ENCODE results near the gene C19orf12. TPM values are rescaled to one million over a fixed set of nuclear protein-coding genes. Genes with fewer than 3 reads are reported as not detected.

Gene C19orf12
- polyA plus RNA-seq, 1 donor: 26.5 TPM

DNA sequence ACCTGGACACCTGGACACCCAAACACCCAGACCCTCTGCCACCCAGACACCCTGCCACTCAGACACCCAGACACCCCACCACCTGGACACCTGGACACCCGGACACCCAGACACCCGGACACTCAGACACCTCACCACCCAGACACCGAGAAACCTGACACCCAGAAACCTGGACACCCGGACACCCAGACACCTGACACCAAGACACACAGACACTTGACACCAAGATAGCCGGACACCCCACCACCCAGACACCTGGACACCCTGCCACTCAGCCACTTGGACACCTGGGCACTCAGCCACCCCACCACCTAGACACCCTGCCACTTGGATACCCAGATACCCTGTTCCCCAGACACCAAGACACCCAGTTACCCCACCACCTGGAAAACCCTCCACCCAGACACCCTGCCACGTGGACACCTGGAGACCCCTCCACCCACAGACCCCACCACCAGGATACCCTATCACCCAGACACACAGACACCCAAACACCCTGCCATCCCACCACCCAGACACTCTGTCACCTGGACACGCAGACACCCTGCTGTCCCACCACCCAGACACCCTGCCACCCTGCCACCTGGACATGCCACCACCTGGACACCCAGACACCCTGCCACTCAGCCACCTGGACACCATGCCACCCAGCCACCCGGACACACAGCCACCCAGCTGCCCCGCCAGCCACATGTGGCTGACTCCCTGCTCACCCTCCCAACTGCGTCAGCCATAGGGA is 17.4 kb downstream of the C19orf12 start:
- DNase-seq: no peak
- peaks cover 14% of the 10 kb centered on the region for H3K36me3 ChIP-seq (ENCODE audit: control insufficient read depth, insufficient read depth, low read length)
- H3K27ac ChIP-seq (ENCODE audit: low read length): no peak overlapping the region
- H3K9me3 ChIP-seq (ENCODE audit: control insufficient read depth, low read depth, low read length): no peaks in the 10 kb centered on the region
- no peaks in the 10 kb centered on the region for H3K4me1 ChIP-seq (ENCODE audit: control insufficient read depth, insufficient read depth, low read length)
- H3K4me3 ChIP-seq (ENCODE audit: low read length): no peak overlapping the region
- WGBS (ENCODE audit: insufficient coverage, low lambda C conversion rate): no CpG with 5 or more reads among the region's 10 CpGs
- H3K27me3 ChIP-seq (ENCODE audit: control insufficient read depth, insufficient read depth, low read length): no peaks in the 10 kb centered on the region

DNA sequence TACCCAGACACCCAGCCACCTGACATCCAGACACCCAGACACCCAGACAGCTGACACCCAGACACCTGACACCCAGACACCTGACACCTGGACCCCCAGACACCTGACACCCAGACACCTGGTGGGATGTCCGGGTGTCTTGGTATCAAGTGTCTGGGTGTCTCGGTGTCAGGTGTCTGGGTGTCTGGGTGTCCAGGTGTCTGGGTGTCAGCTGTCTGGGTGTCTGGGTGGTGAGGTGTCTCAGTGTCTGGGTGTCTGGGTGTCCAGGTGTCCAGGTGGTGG is 18.6 kb downstream of the C19orf12 start:
- Histone ChIP-seq H3K9me3 (ENCODE audit: control insufficient read depth, low read depth, low read length) (no peaks in the 10 kb centered on the region), H3K27ac (ENCODE audit: low read length) (no peak overlapping the region), H3K4me1 (ENCODE audit: control insufficient read depth, insufficient read depth, low read length) (no peaks in the 10 kb centered on the region), H3K27me3 (ENCODE audit: control insufficient read depth, insufficient read depth, low read length) (no peaks in the 10 kb centered on the region), H3K36me3 (ENCODE audit: control insufficient read depth, insufficient read depth, low read length) (peaks cover 2% of the 10 kb centered on the region), H3K4me3 (ENCODE audit: low read length) (no peak overlapping the region)
- WGBS (ENCODE audit: insufficient coverage, low lambda C conversion rate): no CpG with 5 or more reads among the region's 2 CpGs
- DNase-seq: no peak

- Histone ChIP-seq H3K4me1 (ENCODE audit: control insufficient read depth, insufficient read depth, low read length) (no peaks in the 10 kb centered on the region), H3K36me3 (ENCODE audit: control insufficient read depth, insufficient read depth, low read length) (no peaks in the 10 kb centered on the region), H3K27me3 (ENCODE audit: control insufficient read depth, insufficient read depth, low read length) (no peaks in the 10 kb centered on the region), H3K9me3 (ENCODE audit: control insufficient read depth, low read depth, low read length) (no peaks in the 10 kb centered on the region), H3K27ac (ENCODE audit: low read length) (no peak overlapping the region), H3K4me3 (ENCODE audit: low read length) (no peak overlapping the region)
- no peak for DNase-seq
- WGBS (ENCODE audit: insufficient coverage, low lambda C conversion rate): no CpG with 5 or more reads among the region's 6 CpGs
These were observed 19.1 kb downstream of the C19orf12 start for GRCh38 chr19:29695765-29696564.

- Histone ChIP-seq H3K4me1 (ENCODE audit: control insufficient read depth, insufficient read depth, low read length) (no peaks in the 10 kb centered on the region), H3K4me3 (ENCODE audit: low read length) (no peak overlapping the region), H3K9me3 (ENCODE audit: control insufficient read depth, low read depth, low read length) (no peaks in the 10 kb centered on the region), H3K36me3 (ENCODE audit: control insufficient read depth, insufficient read depth, low read length) (no peaks in the 10 kb centered on the region), H3K27ac (ENCODE audit: low read length) (no peak overlapping the region), H3K27me3 (ENCODE audit: control insufficient read depth, insufficient read depth, low read length) (no peaks in the 10 kb centered on the region)
- no CpG with 5 or more reads among the region's 19 CpGs for WGBS (ENCODE audit: insufficient coverage, low lambda C conversion rate)
- DNase-seq: peak; percentile 62 to 71
These were observed 20.1 kb downstream of the C19orf12 start for GRCh38 chr19:29694669-29695627.

DNA sequence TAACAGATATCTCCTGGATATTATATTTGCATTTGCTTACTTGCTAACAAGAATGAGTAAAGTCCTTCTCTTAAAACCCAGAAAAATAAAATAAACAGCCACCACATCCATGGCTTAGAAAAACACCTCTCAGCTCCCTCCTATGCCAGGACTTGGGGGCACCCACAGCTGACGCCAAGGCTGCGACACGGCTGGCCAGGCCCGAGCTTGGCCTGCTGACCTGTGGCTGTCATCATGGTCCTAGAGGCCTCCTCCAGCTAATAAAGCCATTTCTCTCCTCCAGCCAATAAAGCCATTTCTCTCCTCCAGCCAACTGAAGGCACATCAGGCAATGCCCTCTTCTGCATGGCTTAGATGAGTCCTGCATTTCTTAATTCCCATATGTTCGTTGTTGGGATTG is 20.9 kb downstream of the C19orf12 start:
- Histone ChIP-seq H3K9me3 (ENCODE audit: control insufficient read depth, low read depth, low read length) (no peaks in the 10 kb centered on the region), H3K27ac (ENCODE audit: low read length) (no peak overlapping the region), H3K36me3 (ENCODE audit: control insufficient read depth, insufficient read depth, low read length) (no peaks in the 10 kb centered on the region), H3K27me3 (ENCODE audit: control insufficient read depth, insufficient read depth, low read length) (no peaks in the 10 kb centered on the region), H3K4me1 (ENCODE audit: control insufficient read depth, insufficient read depth, low read length) (no peaks in the 10 kb centered on the region), H3K4me3 (ENCODE audit: low read length) (no peak overlapping the region)
- no CpG with 5 or more reads among the region's 5 CpGs for WGBS (ENCODE audit: insufficient coverage, low lambda C conversion rate)
- no peak for DNase-seq

DNA sequence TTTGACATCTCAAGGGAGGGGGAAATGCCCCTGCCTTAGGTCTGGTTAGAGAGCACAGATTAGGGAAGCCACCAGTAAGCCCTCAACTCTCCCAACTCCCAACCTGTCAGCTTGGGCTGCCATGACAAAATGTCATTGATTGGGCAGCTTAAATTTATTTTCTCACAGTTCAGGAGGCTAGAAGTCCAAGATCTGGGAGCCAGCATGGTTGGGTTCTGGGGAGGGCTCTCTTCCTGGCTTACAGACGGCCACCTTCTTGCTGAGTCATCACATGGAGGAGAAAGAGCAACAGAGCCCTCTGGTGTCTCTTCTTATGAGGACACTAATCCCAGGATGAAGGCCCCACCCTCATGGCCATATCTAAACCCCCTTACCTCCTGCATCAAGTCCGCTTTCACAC is 24.2 kb downstream of the C19orf12 start:
- Histone ChIP-seq H3K27ac (ENCODE audit: low read length) (no peak overlapping the region), H3K4me1 (ENCODE audit: control insufficient read depth, insufficient read depth, low read length) (no peaks in the 10 kb centered on the region), H3K36me3 (ENCODE audit: control insufficient read depth, insufficient read depth, low read length) (no peaks in the 10 kb centered on the region), H3K4me3 (ENCODE audit: low read length) (no peak overlapping the region), H3K27me3 (ENCODE audit: control insufficient read depth, insufficient read depth, low read length) (no peaks in the 10 kb centered on the region), H3K9me3 (ENCODE audit: control insufficient read depth, low read depth, low read length) (no peaks in the 10 kb centered on the region)
- WGBS (ENCODE audit: insufficient coverage, low lambda C conversion rate): no CpG with 5 or more reads among the region's 2 CpGs
- DNase-seq: no peak

GRCh38 chr19:29687897-29688728 is 26.9 kb downstream of the C19orf12 start:
- no peak for DNase-seq
- 70% methylated on average over 3 of the region's 18 CpGs for WGBS (ENCODE audit: insufficient coverage, low lambda C conversion rate)
- no peak overlapping the region for H3K4me3 ChIP-seq (ENCODE audit: low read length)
- H3K27ac ChIP-seq (ENCODE audit: low read length): no peak overlapping the region
- H3K36me3 ChIP-seq (ENCODE audit: control insufficient read depth, insufficient read depth, low read length): no peaks in the 10 kb centered on the region
- H3K9me3 ChIP-seq (ENCODE audit: control insufficient read depth, low read depth, low read length): no peaks in the 10 kb centered on the region
- no peaks in the 10 kb centered on the region for H3K27me3 ChIP-seq (ENCODE audit: control insufficient read depth, insufficient read depth, low read length)
- H3K4me1 ChIP-seq (ENCODE audit: control insufficient read depth, insufficient read depth, low read length): no peaks in the 10 kb centered on the region

GRCh38 chr19:29687244-29687896 is 27.7 kb downstream of the C19orf12 start:
- Histone ChIP-seq H3K36me3 (ENCODE audit: control insufficient read depth, insufficient read depth, low read length) (no peaks in the 10 kb centered on the region), H3K27me3 (ENCODE audit: control insufficient read depth, insufficient read depth, low read length) (no peaks in the 10 kb centered on the region), H3K4me1 (ENCODE audit: control insufficient read depth, insufficient read depth, low read length) (no peaks in the 10 kb centered on the region), H3K4me3 (ENCODE audit: low read length) (no peak overlapping the region), H3K27ac (ENCODE audit: low read length) (no peak overlapping the region), H3K9me3 (ENCODE audit: control insufficient read depth, low read depth, low read length) (no peaks in the 10 kb centered on the region)
- WGBS (ENCODE audit: insufficient coverage, low lambda C conversion rate): 91% methylated on average over 7 of the region's 17 CpGs
- no peak for DNase-seq

GRCh38 chr19:29686285-29686805 is 28.7 kb downstream of the C19orf12 start:
- H3K9me3 ChIP-seq (ENCODE audit: control insufficient read depth, low read depth, low read length): no peaks in the 10 kb centered on the region
- H3K27me3 ChIP-seq (ENCODE audit: control insufficient read depth, insufficient read depth, low read length): no peaks in the 10 kb centered on the region
- no peaks in the 10 kb centered on the region for H3K4me1 ChIP-seq (ENCODE audit: control insufficient read depth, insufficient read depth, low read length)
- H3K36me3 ChIP-seq (ENCODE audit: control insufficient read depth, insufficient read depth, low read length): no peaks in the 10 kb centered on the region
- no peak for DNase-seq
- no peak overlapping the region for H3K27ac ChIP-seq (ENCODE audit: low read length)
- no peak overlapping the region for H3K4me3 ChIP-seq (ENCODE audit: low read length)
- WGBS (ENCODE audit: insufficient coverage, low lambda C conversion rate): 94% methylated on average over 3 of the region's 8 CpGs

Data from large intestine (tissue), 3 donors.